NCI-H2196 treated with DMSO at 0.1 percent for 48 hours (cell line): ENCODE results near the gene ANO6.

Source experiments
- DNase-seq: peaks from one replicate; lab custom pipeline; 2025; ENCODE audit not compliant: unreplicated experiment; lab: John Stamatoyannopoulos, UW

The ANO6 gene

DNA sequence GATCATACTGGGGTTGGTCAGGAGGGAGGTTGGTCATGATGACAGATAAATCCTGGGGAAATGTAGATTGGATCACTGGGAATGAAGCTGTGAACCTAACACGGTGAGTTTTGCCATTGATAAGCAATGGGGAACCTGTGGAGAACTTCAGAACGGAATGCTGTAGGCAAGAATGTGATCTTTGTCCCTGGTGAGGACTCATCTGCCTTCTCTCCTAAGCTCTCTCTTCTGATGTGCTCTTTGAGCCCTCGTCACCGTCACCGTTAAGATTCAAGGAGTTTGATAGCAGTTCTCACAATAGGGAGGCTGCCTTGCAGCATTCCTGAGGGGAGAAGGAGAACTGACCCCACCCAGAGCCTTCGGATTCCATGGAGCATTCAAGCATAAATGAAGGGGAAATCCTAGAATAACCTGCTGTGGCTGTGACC is 217.6 kb downstream of the ANO6 start:
- DNase-seq = no peak

DNA sequence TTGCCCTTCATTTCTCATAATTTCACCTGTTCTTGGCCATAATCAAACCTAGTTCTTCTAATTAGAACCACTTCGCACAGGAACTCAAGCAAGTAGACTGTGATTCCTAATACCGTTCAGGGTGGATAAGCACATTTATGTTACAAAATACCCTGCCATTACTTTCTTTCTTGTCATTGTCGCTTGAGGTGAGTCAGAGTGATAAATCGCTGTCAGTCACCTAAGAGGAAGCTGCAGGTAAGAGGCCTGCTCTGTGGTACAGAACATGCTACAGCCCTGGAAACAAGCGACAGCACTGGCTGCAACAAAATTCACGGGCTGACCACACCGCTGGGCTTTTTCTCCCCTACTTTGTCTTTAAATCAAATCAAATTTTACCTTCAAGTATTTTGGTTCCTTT is 218.2 kb downstream of the ANO6 start:
- no peak for DNase-seq

DNA sequence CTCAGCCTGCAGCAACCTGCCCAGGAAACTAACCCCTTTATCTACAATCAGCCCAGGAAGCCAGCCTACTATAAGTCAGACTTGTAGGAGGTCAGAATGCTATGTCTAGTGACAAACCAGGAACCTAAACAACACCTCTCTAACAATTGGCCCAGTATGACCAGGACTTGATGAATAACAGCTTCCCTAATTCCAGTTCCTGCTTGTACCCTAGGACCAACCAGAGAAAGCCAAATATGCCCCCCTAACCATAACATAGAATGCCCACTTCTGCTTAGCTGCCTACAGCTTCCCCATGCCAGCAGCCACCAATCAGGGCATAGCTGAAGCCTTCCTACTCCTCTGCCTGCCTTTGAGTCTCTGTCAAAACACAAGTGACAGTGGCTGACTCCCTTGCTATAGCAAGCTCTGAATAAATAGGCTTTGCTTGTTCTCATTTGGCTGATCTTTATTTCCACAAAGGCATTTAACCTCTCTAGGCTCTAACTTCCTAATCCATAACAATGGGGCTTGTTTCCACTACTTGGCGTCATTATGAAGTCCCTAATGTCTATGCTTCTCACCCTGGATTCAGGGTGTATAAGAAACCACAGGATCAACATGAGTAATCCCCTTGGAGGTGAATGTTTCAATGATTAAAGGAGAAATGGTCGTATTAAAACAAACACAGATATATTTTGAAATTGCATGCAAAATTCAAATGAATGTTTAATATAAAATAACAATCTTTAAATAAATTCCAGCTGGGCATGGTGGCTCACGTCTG is 220.2 kb downstream of the ANO6 start:
- DNase-seq = no peak

DNA sequence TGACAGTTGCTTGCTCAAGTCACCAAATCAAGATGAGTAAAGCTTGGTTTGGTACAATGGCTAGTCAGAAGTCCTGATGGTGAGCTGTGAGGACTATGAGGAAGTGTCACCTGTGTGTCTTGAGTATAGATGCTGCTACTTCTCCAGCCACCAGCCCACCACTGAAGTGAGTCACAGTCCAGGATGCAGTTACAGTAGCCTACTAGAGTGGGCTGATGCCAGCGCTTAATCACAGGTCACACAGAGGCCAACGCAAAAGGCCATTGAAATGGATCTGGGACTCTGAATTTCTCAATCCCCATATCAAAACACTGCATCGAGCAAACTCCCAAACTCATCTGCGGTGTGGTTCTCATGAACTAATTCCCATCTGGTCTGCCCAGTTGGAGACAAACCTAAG is 223.1 kb downstream of the ANO6 start:
- no peak for DNase-seq

DNA sequence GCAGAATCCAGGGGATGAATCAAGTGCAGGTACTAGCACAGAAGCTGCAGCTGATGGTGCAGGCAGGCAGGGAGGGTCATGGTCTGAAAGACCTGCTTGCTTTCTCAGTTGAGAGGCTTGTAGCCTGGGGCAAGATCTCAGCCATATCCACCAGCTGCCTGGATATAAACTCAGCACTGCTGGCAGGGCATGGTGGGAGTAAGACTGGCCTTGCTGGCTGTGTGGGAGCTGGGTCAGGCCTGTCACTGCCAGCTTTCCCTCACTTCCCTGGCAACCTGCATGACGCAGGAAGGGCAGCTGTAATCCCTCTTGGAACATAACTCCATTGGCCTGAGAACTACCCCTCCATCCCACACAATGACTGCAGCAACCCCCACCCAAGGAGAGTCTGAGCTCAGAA is 230.1 kb downstream of the ANO6 start:
- no peak for DNase-seq

DNA sequence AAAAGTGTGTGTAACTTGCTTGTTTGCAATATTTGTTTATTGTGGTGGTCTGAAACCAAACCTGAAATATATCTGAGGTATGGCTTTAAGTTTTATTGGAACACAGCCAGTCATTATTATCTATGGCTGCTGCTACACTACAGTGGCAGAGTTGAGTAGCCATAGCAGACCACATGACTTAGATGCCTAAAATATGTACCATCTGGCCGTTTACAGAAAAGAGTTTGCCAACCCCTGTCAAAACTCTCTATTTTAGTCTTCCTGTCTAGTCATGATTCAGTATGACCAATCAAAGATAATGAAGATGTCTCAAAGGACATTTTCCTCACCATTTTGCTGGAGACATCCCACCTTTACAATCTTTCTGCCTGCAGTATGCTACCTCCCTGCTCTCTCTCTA is 242.3 kb downstream of the ANO6 start:
- no peak for DNase-seq

DNA sequence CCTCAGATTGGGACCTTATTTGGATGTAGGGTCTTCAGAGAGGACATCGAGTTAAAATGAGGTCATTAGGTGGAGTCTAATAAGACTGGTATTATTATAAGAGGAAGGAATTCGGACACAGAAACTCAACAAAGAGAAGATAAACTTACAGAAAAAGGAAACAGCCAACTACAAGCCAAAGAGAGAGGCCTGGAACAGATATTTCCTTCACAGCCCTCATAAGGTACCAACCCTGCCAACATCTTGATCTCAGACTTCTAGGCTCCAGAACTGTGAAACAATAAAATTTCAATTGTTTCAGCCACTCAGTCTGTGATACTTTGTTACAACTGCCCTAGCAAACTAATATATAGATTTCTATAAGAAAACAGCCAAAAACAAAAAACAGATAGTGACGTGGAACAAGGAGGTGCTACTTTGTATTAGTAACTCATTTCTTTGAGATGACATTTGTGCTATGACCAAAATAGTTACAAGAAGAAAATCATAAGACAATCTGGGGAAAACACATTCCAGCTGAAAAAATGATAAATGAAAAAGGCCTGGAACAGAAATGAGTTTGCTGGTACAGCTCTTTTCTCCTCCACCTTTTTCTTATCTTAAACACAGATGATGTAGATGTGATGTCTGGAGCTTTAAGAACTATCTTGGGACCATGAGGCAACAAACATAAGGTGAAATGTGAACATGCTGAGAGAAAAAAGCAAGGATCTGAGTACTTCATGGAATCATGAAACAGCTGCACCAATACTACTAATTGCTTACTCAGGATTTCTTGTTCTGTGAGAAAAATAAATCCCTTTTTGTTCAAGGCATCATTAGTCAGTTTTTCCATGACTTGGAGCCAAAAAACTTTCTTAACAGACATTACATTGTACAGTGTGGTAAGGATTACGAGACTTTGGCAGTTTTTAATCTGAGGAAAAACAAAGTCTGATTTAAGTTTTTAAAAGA is 243.2 kb downstream of the ANO6 start:
- no peak for DNase-seq

DNA sequence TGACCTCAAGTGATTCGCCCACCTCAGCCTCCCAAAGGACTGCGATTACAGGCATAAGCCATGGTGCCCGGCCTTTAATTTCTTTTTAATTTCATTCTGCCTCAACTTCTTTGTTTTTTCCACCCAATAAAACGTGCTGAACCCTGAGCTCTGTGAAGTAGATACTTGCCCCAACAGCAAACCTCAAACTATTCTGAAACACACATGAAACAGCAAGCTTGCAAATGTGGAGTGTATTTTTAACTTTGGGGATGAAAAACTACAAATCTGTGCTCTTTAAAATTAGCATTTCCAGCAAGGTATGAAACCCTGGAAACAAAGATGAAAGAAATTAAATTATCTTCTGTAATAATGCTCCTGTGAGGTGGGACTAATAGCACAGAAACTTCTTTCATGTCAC is 246.6 kb downstream of the ANO6 start:
- no peak for DNase-seq

DNA sequence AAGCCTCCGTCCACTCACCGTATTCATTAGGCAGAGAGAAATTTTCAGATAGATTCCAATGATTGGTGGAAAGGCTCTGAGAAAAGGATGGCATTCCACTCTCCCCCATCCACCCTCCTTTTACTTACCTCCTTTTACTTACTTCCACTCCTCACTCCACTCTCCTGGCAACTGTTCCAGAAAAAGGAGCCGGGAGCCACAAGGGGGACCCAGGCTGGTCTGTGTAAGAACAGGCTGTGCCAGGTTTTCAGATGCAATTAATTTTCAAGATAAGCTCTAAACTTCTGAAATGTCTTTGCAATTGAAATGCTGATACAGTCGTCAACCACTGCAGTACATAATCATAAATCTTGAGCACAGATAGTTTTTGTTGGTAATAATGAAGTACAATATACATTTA is 248.8 kb downstream of the ANO6 start:
- no peak for DNase-seq

DNA sequence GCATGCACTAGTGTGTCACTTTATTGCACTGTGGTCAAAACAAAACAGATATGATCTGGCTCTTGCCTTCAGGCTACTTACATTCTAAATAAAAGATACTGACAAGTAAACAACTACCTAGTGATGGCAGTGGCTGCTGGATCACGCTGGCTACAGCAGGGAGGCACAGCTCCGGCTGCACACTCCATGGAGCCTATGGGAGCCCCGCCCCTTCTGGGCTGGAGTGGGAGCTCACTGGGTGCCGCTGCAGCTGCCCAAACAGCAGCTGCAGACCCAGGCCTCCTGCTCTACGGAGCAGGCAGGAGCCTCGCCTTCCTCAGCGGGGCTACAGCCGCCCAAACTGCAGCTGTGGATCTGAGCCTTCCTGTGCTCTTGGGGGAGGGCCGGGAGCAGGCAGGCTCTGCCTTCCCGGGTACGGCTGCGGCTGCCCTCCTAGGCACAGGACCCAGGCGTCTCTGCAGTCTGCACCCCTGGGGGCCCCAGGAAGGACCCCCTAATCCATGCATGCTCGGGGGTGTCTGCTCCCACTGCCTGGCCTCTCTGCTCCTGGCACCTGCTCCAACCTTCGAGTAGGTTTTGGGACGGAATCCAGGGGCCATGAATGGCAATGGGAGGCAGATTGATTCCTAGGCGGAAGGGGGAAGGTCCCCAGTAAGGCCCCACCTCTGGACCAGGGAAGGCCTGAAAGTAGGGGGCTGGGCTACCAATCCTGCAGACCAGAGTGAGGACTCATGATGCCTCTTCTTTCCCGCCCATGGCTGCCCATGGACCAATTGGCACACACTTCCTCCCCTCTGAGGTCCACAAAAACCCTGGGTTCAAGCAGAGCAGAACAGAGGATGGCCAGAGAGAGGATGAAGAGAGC is 253.1 kb downstream of the ANO6 start:
- DNase-seq = no peak

DNA sequence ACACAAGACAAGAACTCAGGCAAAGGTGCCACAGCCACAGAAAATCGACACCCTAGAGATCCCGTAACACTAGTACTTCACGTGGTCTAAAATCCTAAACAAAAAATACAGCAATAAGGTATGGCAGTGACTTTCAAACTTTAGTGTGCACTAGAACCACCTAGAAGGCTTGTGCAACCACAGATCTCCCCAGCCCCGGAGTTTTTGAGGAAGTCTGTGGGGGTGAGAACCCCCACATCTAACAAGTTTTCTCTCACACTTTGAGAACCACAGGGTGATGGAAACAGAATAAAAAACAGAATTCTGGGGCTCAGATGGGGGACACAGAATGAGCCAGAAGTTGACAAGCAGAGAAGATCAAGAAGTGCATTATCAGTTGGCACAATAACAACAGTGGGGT is 254.0 kb downstream of the ANO6 start:
- no peak for DNase-seq

DNA sequence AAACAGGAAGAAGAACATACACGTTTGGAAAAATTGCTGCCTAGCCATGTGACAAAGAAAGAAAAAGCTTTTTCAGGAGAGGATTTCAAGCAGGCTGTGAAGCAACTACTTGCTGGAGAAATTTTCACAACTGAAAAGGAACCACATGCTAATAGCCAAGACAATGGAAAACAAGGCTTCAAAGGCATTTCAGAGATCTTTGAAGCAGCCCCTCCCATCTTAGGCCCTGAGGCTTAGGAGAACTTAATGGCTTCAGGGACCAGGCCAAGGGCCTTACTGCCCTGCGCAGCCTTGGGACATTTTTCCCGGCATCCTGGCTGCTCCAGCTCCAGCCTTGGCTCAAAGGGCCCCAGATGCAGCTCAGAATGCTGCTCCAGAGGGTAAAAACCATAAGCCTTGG is 257.7 kb downstream of the ANO6 start:
- no peak for DNase-seq

DNA sequence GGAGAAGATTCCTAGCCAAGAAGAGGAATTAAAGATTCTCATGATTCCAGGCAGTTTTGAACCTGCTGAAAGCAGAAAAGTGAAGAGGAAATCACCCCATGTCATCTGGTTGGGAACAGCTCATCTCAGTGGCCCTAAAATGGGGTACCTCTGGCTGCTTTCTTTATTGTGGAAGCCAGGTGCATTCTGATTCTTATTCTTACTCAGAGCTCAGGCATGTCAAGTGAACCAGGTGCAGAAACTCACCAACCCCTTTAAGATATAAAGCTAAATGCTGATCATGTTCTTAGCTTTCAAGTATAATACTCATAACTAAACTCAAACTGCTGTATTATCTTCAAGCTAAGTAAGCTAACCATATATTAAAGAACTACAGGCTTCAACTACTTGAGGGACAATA is 259.7 kb downstream of the ANO6 start:
- DNase-seq = no peak

DNA sequence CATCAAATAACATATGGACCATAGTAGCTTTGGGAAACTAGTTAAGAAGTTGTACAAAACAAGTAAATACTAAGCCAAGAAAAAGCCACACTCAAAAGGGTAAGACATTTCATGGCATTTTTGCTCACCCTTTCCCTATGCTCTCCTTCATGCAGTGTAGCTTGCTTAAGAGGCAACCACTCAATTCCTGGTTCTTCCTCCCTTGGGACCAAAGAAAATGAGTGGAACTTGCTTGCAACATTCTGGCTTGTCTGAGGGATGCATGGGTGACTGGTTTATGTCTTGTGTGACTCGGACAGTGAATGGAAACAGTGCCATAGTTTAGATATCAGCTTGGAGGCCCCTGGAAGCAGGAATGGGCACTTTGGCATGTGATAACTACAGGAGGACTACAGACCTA is 261.6 kb downstream of the ANO6 start:
- no peak for DNase-seq

DNA sequence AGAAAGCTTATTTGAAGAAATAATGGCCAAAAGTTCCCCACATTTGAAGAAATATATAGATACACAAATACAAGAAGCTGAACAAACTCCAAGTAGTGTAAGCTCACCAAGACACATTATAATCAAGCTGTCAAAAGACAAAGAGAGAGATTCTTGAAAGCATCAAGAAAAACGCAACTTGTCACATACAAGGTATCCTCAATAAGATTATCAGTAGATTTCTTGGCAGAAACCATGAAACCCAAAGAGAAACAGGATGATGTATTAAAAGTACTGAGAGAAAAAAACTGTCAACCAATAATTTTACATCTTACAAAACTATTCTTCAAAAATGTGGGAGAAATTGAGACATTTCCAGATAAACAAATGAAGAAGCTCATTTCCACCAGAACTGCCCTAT is 263.0 kb downstream of the ANO6 start:
- DNase-seq = no peak

DNA sequence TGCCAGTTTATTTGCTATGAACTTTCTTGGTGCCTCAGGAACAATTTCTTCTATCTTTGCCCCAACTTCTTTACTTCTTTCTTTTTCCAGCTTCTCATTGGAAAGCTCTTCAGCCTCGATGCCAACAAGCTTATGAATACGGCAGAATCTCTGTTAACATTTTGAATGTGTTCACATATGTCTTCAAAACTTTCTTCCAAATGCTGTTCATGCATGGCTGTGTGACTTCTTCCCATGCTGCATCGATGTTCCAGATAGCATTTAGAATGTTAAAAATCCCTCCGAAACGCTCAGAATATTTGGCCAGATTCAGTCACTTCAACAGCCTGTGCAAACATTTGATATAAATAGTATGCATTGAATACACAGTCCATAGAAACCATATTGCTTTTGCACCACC is 265.9 kb downstream of the ANO6 start:
- DNase-seq = no peak

DNA sequence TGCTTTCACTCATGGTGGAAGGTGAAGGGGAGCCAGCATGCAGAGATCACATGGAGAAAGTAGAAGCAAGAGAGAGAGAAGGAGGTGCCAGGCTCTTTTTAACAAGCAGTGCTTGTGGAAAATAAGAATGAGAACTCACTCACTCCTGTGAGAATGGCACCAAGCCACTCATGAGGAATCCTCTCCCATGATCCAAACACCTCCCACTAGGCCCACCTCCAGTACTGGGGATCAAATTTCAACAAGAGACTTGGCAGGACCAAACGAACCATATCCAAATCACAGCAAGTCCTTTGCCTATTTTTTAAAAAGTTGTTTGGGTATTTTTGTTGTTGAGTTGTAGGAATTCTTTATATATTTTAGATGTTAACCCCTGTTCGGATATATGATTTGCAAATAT is 267.7 kb downstream of the ANO6 start:
- no peak for DNase-seq
